RWPE2 (cell line): ENCODE measurements around the gene ADK.
A peak's percentile ranks its signal among the peaks of the same experiment; 100 is the strongest.

ENCODE experiments used
- ATAC-seq: fragments of 200-7000 bp; cut with Tn5 transposase; 3 replicates; pipeline ENCODE4 v1.9.1; 2021; ENCODE audit warnings: low read depth
- DNase-seq: peaks from one replicate; pipeline ENCODE4 v3.0.0-alpha.2; 2020; ENCODE audit warnings: low spot score
- H3K27ac ChIP-seq: fragments of 450-650 bp; 2 replicates; pipeline ENCODE4 v1.5.1; 2017; ENCODE audit warnings: mild to moderate bottlenecking; ENCODE audit not compliant: poor library complexity, severe bottlenecking
- H3K27me3 ChIP-seq: fragments of 250-450 bp; sonication (Bioruptor Pico); 2 replicates; pipeline ENCODE4 v1.5.1; 2021; ENCODE audit warnings: mild to moderate bottlenecking, moderate library complexity; ENCODE audit not compliant: insufficient read depth, poor library complexity, severe bottlenecking
- H3K36me3 ChIP-seq: fragments of 250-450 bp; sonication (Bioruptor Pico); 2 replicates; pipeline ENCODE4 v1.5.1; 2020; ENCODE audit warnings: low read depth, mild to moderate bottlenecking, moderate library complexity
- H3K4me1 ChIP-seq: fragments of 250-450 bp; sonication (Bioruptor Pico); 2 replicates; pipeline ENCODE4 v1.5.1; 2021; ENCODE audit warnings: mild to moderate bottlenecking, moderate library complexity; ENCODE audit not compliant: insufficient read depth, poor library complexity, severe bottlenecking
- H3K4me3 ChIP-seq: fragments of 250-450 bp; sonication (Bioruptor Pico); 2 replicates; pipeline ENCODE4 v1.5.1; 2021; ENCODE audit warnings: mild to moderate bottlenecking, moderate library complexity; ENCODE audit not compliant: severe bottlenecking
- H3K9me3 ChIP-seq: fragments of 250-450 bp; sonication (Bioruptor Pico); 2 replicates; pipeline ENCODE4 v1.5.1; 2021; ENCODE audit warnings: mild to moderate bottlenecking, moderate library complexity; ENCODE audit not compliant: severe bottlenecking
- CTCF ChIP-seq: fragments of 450-650 bp; IDR thresholded peaks from one replicate; pipeline ENCODE4 v1.5.1; 2017; ENCODE audit warnings: mild to moderate bottlenecking, moderate library complexity; ENCODE audit not compliant: poor library complexity, severe bottlenecking

Gene ADK

GRCh38 chr10:74585231-74586087, 434.4 kb downstream of the ADK start:
- Histone ChIP-seq H3K36me3 (peaks cover 19% of the 10 kb centered on the region), H3K27ac (no peak overlapping the region), H3K9me3 (no peaks in the 10 kb centered on the region), H3K27me3 (no peaks in the 10 kb centered on the region), H3K4me3 (no peak overlapping the region), H3K4me1 (peaks cover 7% of the 10 kb centered on the region)
- DNase-seq, result no peak
- no peak for ATAC-seq
- TF ChIP-seq CTCF, result no peak

DNA sequence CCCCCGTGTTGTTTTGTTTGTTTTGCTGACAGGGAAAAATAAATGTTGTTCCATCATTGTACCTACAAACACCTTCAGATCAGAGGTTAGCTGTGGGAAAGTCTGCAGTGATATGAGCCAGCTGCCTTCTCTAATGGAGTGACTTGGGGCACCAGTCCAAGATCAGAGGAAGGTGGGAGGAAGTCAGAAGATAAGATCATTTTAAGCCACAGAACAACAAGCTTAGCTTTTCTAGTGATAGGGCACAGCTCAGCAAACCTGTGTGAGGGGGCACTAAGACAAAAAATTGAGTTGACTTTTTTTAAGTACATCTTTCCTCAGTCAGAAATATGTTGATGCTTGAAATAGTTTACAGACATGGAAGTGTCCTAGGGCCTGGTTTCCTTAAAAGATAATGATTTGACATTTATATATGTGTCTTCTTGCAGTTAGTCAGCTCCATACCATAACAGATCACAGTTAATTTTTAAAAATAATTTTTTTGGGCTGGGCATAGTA, 435.1 kb downstream of the ADK start:
- DNase-seq (no peak), ATAC-seq (no peak)
- H3K27ac ChIP-seq, result no peak overlapping the region
- no peak for TF ChIP-seq CTCF
- H3K4me1 ChIP-seq, result peaks cover 7% of the 10 kb centered on the region
- H3K36me3 ChIP-seq, result peaks cover 19% of the 10 kb centered on the region
- no peaks in the 10 kb centered on the region for H3K27me3 ChIP-seq
- H3K4me3 ChIP-seq, result no peak overlapping the region
- H3K9me3 ChIP-seq, result no peaks in the 10 kb centered on the region

DNA sequence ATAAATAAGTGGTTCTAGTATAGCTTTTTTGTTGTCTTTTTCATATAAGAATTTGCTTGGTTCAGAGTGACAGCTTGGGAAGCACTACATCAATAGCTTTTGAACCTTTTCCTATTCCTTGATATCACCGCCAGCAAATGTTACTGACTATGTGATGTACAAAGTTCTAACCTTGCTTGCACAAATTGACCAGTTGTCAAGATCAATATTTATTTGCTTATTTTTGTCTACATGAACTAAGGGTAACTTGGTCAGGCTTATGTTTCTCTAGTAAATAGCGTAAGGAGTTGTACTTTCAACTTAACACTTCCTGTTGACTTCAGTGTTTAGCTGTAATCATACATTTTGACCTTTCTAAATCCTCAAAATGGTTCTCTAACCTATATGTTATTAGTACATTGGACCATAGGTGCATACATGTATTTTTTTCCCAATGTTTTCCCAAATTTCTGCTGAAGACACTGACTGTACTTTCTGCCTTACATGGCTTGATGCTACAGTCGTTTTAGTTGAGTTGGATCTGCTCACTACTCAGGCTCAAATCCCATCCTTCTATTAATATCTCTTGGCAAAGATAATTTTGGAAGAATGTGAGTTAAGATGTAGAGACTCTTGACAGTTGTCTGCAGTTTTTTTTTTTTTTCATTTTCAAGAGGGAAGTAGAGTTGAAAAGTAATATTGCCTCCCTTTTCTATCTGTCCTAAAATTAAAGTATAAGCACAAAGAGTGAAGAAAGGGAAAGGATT, 436.3 kb downstream of the ADK start:
- H3K27ac ChIP-seq, result no peak overlapping the region
- no peaks in the 10 kb centered on the region for H3K9me3 ChIP-seq
- no peak overlapping the region for H3K4me3 ChIP-seq
- DNase-seq (no peak), ATAC-seq (no peak)
- TF ChIP-seq CTCF, result no peak
- H3K36me3 ChIP-seq, result peaks cover 29% of the 10 kb centered on the region
- no peaks in the 10 kb centered on the region for H3K27me3 ChIP-seq
- peaks cover 7% of the 10 kb centered on the region for H3K4me1 ChIP-seq

DNA sequence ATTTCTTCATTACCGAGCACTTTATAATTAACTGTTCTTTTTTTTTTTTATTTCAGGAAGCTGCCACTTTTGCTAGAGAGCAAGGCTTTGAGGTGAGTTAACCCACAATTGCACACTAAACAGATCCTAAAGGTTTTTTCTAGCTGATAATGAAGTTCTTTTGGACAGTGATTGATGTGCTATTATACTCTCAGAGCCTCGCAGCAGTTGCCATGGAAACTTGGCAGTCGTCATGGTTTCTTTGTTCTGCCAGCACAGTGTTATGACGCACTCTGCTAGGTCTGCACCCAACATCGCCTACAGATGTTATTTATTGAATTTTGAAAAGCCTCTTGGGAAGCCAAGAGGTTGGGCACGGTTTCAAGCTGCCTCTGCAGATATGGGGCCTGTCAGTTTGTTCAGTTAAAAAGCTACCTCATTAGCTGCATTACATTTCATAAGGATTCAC, 438.2 kb downstream of the ADK start:
- no peaks in the 10 kb centered on the region for H3K9me3 ChIP-seq
- H3K27me3 ChIP-seq, result no peaks in the 10 kb centered on the region
- no peak for TF ChIP-seq CTCF
- H3K4me3 ChIP-seq, result no peak overlapping the region
- peaks cover 34% of the 10 kb centered on the region for H3K36me3 ChIP-seq
- DNase-seq (peak; percentile 59), ATAC-seq (peak; percentile 84)
- no peak overlapping the region for H3K27ac ChIP-seq
- peaks cover 7% of the 10 kb centered on the region for H3K4me1 ChIP-seq
